Pancreas (tissue), 10 donors: ENCODE data around the gene RASA3. TPM values are rescaled to one million over a fixed set of nuclear protein-coding genes. Genes with fewer than 3 reads are reported as not detected.
"Not testable (repeated sequence)": the region's sequence is repeated elsewhere in the genome, so short reads cannot be mapped to it uniquely, and the experiment has no call there.

Experiments
- ATAC-seq, 4 donors: fragments of 200-7000 bp; cut with Tn5 transposase; one replicate each; pipeline versions ENCODE4 v1.8.0 to v1.9.1; 2020; ENCODE audit warnings: mild to moderate bottlenecking in 4 of 4, moderate library complexity in 4 of 4
- DNase-seq, 6 donors: peaks; one replicate each; pipeline ENCODE4 v3.0.0-alpha.2; 2020
- FAIRE-seq: peaks from 2 replicates; lab custom pipeline; 2012; peaks lifted over from hg19 to GRCh38; lab: Jason Lieb, UNC
- H3K27ac ChIP-seq, 4 donors: fragments of 200-600 bp; sonication (generic); 1 replicate in 3 of 4; 2 replicates in 1 of 4; pipeline versions ENCODE4 v1.5.0 to v1.8.0; 2020
- H3K27me3 ChIP-seq, 4 donors: fragments of 200-600 bp; one replicate each; pipeline ENCODE4 v1.8.0; 2021
- H3K36me3 ChIP-seq, 3 donors: fragments of 200-600 bp; sonication (generic) in 1 of 3; one replicate each; pipeline versions ENCODE4 v1.5.0 to v1.8.0; 2020 to 2021
- H3K4me1 ChIP-seq, 3 donors: fragments of 200-600 bp; one replicate each; pipeline ENCODE4 v1.8.0; 2021
- H3K4me3 ChIP-seq, 4 donors: fragments of 200-600 bp; sonication (generic) in 2 of 4; one replicate each; pipeline versions ENCODE4 v1.5.0 to v1.8.0; 2020 to 2021
- H3K9me3 ChIP-seq, 4 donors: fragments of 200-600 bp; one replicate each; pipeline ENCODE4 v1.8.0; 2021
- CTCF ChIP-seq, 4 donors: fragments of 200-600 bp; sonication (generic) in 3 of 4; IDR thresholded peaks; one replicate each; pipeline versions ENCODE4 v1.5.0 to v1.8.0; 2021; ENCODE audit warnings: antibody characterized with exemption in 4 of 4
- WGBS, 2 donors: extraction: QIAGEN DNeasy Blood & Tissue Kit; methylation state at CpG; one replicate each; pipeline ENCODE4 v1.1.7; 2013; 5-methylcytosine and 5-hydroxymethylcytosine counted together
- intact Hi-C, 3 donors: fragments of 100-400 bp; cut with DNase I; formaldehyde crosslinking; loops; one replicate each; pipeline versions ENCODE4 v1.11.1 to v1.14.2; 2022
- polyA plus RNA-seq, 2 donors: library from polyadenylated mRNA; stranded (reverse); fragments of 200-250 nt; gene quantifications; one replicate each; pipeline ENCODE4 v1.2.3, GENCODE V29; 2013
- total RNA-seq, 6 donors: library from RNA; stranded (reverse); fragmentation: NEBNext Ultra II Directional in 4 of 6; extraction: Animal tissue kit (Norgen Biotek cat#: 25700) in 4 of 6; gene quantifications; one replicate each; pipeline versions ENCODE4 v1.2.1 to v1.2.4, GENCODE V29; 2021 to 2023
- donor health status: healthy with polysubstance abuse.
- donor health status: DM: no; HTN: no; CAD: no; lungs with moderate emphysema.
- donor health status: DM: no; HTN: no; CAD: no.
- donor health status: control.
- donor health status: control.
- donor health status: Bipolar disorder and iron deficiency.
- donor health status: DM: yes; HTN: yes; CAD: no.
- donor health status: DM: no; HTN: no; CAD: no.
- donor health status: DM: no; HTN: no; CAD: no.
- donor health status: DM: yes; HTN: yes; CAD: no.

Gene RASA3
- total and polyA plus RNA-seq, 8 donors: 5.7 to 11.2 (median 9.1) TPM

- Histone ChIP-seq H3K27ac (no peak overlapping the region), H3K4me3 (no peak overlapping the region), H3K9me3 (no peaks in the 10 kb centered on the region), H3K36me3 (no peaks in the 10 kb centered on the region), H3K27me3 (no peaks in the 10 kb centered on the region), H3K4me1 (no peaks in the 10 kb centered on the region)
- TF ChIP-seq CTCF (IDR thresholded peaks at IDR 0.05): no peak
- ATAC-seq (peak in 3 of 4 donors; percentile 57 to 83 (median 83)), DNase-seq (peak in 2 of 6 donors; percentile 43 to 48), FAIRE-seq (no peak)
- 65% methylated on average over 32 of the region's 32 CpGs for WGBS, 2 donors
- intact Hi-C loops: no loop called here
Observed at GRCh38 chr13:114161644-114162532, 29.5 kb upstream of the RASA3 start.

GRCh38 chr13:114161028-114161556 is 28.7 kb upstream of the RASA3 start:
- Histone ChIP-seq H3K36me3 (no peaks in the 10 kb centered on the region), H3K4me3 (no peak overlapping the region), H3K9me3 (no peaks in the 10 kb centered on the region), H3K27me3 (no peaks in the 10 kb centered on the region), H3K27ac (no peak overlapping the region), H3K4me1 (no peaks in the 10 kb centered on the region)
- DNase-seq: peak in 1 of 6 donors; percentile 44
- FAIRE-seq: no peak
- TF ChIP-seq CTCF (IDR thresholded peaks at IDR 0.05): no peak
- ATAC-seq: no peak
- WGBS, 2 donors: 94 to 95% methylated on average over 47 of the region's 47 CpGs
- intact Hi-C loops: no loop called here

- H3K27me3 ChIP-seq, FAIRE-seq, intact Hi-C loops, ATAC-seq, H3K27ac ChIP-seq, DNase-seq, H3K4me3 ChIP-seq, H3K36me3 ChIP-seq, H3K9me3 ChIP-seq, H3K4me1 ChIP-seq: not testable (repeated sequence)
- WGBS, 2 donors: 93 to 94% methylated on average over 13 of the region's 13 CpGs
Observed at GRCh38 chr13:114158869-114159666, 26.6 kb upstream of the RASA3 start.

- DNase-seq: no peak
- no peak for FAIRE-seq
- no peaks in the 10 kb centered on the region for H3K27me3 ChIP-seq
- intact Hi-C loops: no loop called here
- H3K4me1 ChIP-seq: no peaks in the 10 kb centered on the region
- WGBS, 2 donors: 81 to 83% methylated on average over 11 of the region's 11 CpGs
- ATAC-seq: no peak
- no peaks in the 10 kb centered on the region for H3K36me3 ChIP-seq
- H3K4me3 ChIP-seq: no peak overlapping the region
- TF ChIP-seq CTCF (IDR thresholded peaks at IDR 0.05): no peak
- H3K27ac ChIP-seq: no peak overlapping the region
- H3K9me3 ChIP-seq: no peaks in the 10 kb centered on the region
Observed at GRCh38 chr13:114157869-114158495, 25.6 kb upstream of the RASA3 start.
